Esophagus muscularis mucosa (tissue), 4 donors: Measurements from ENCODE around the gene KCNG1. TPM values are rescaled to one million over a fixed set of nuclear protein-coding genes. Genes with fewer than 3 reads are reported as not detected.

Source experiments
- DNase-seq: peaks from one replicate; pipeline ENCODE4 v3.0.0-alpha.2; 2017; ENCODE audit errors: extremely low spot score
- H3K27ac ChIP-seq, 4 donors: fragments of 200-600 bp; sonication (generic); replicated peaks in 1 of 4; 1 replicate in 3 of 4; 2 replicates in 1 of 4; pipeline ENCODE4 v1.5.1; 2016 to 2019; ENCODE audit warnings: mild to moderate bottlenecking in 1 of 4
- H3K27me3 ChIP-seq, 4 donors: fragments of 200-600 bp; sonication (generic); one replicate each; pipeline versions ENCODE4 v1.5.1 to v1.6.0; 2016 to 2019
- H3K36me3 ChIP-seq, 4 donors: fragments of 200-600 bp; sonication (generic); one replicate each; pipeline ENCODE4 v1.5.1; 2016 to 2019
- H3K4me1 ChIP-seq, 4 donors: fragments of 200-600 bp; sonication (generic); one replicate each; pipeline ENCODE4 v1.5.1; 2016 to 2019
- H3K4me3 ChIP-seq, 4 donors: fragments of 200-600 bp; sonication (generic); 1 replicate in 2 of 4; 2 replicates in 2 of 4; pipeline ENCODE4 v1.5.1; 2016 to 2019; ENCODE audit warnings: mild to moderate bottlenecking in 4 of 4, moderate library complexity in 1 of 4
- H3K9me3 ChIP-seq, 4 donors: fragments of 200-600 bp; sonication (generic); 1 replicate in 3 of 4; 2 replicates in 1 of 4; pipeline ENCODE4 v1.5.1; 2016 to 2019
- EP300 ChIP-seq: sonication (generic); formaldehyde crosslinking; IDR thresholded peaks from one replicate; pipeline ENCODE4 v1.6.1; 2017; ENCODE audit warnings: antibody characterized with exemption
- POLR2A ChIP-seq: fragments of 450-650 bp; IDR thresholded peaks from one replicate; pipeline ENCODE4 v1.6.1; 2017; ENCODE audit warnings: antibody characterized with exemption, moderate library complexity, mild to moderate bottlenecking, low read depth
- POLR2AphosphoS5 ChIP-seq, 2 donors: sonication (generic); formaldehyde crosslinking; IDR thresholded peaks; one replicate each; pipeline ENCODE4 v1.6.1; 2017; ENCODE audit warnings: antibody characterized with exemption in 2 of 2
- WGBS: methylation state at CpG from one replicate; pipeline ENCODE4 v1.1.5; 2018; 5-methylcytosine and 5-hydroxymethylcytosine counted together
- intact Hi-C: fragments of 100-400 bp; cut with DNase I; formaldehyde crosslinking; loops from one replicate; pipeline ENCODE4 v1.15.1; 2023
- total RNA-seq, 4 donors: library from RNA; depleted of rRNA; stranded (reverse); fragments of >200 nt; gene quantifications; one replicate each; pipeline versions ENCODE4 v1.1.0 to v1.2.1, GENCODE V29; 2016
- TF ChIP-seq, protein P1 (sequence below), 3 experiments: fragments of 200-600 bp in 2 of 3; fragments of 450-650 bp in 1 of 3; sonication (generic) in 2 of 3; IDR thresholded peaks; one replicate each; pipeline ENCODE4 v1.5.1; 2017 to 2019; ENCODE audit warnings: antibody characterized with exemption in 3 of 3, mild to moderate bottlenecking in 2 of 3, moderate library complexity in 1 of 3

The KCNG1 gene
- total RNA-seq, 4 donors from 2014 or later, result 0.42 to 2.2 (median 0.64) TPM

DNA sequence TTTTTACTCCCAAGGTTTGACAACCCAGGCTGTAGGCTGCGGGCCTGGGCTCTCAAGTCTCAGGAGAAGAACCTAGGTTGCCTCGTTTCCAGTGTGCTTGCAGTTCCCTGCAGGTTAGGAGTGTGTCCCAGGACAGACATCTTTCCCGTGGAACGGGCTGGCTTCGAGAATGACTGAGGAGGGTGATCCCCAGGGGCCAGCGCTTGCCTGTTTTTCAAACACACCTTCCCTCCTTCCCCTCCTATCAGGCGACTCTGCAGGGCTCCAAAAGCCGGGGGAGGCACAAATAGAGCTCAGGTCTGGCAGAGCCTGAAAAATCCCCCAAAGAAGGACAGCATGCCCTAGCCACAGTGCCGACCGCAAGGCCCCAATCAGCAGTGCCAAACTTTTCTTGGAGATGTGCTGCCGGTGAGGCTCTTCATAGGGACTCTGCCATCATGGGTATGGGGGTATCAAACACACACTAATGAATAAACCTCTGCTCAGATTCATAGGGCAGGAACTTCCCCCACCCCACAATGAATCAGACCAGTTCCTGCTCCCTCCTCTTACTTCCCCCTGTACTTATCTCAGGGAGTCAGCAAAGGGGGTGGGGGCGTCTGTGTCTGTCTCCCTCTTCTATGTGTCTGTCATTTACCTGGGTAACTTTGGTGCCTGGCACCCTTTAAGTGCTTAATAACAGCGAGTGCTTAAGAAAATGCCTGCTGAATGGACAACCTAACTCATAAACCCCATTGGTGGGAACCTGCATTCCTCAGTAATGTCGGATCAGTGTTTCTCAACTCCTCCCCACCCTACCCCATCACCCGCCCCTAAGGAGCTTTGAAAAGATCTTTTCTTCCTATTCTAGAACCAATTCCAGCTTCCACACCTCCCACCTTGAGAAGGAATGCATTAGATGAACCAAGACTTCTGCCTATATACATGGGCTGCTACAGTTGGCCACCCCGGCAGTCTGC, 1.6 kb downstream of the KCNG1 start:
- Histone ChIP-seq H3K27ac (no peak overlapping the region), H3K4me1 (peaks cover 12 to 19% (median 17%) of the 10 kb centered on the region in 4 donors), H3K36me3 (no peaks in the 10 kb centered on the region), H3K27me3 (peaks cover 6 to 64% (median 18%) of the 10 kb centered on the region in 4 donors), H3K4me3 (no peak overlapping the region), H3K9me3 (no peaks in the 10 kb centered on the region)
- TF ChIP-seq POLR2A, result no peak
- no peak for TF ChIP-seq POLR2AphosphoS5 (IDR thresholded peaks at IDR 0.05)
- no peak for TF ChIP-seq EP300
- TF ChIP-seq, protein P1, sequence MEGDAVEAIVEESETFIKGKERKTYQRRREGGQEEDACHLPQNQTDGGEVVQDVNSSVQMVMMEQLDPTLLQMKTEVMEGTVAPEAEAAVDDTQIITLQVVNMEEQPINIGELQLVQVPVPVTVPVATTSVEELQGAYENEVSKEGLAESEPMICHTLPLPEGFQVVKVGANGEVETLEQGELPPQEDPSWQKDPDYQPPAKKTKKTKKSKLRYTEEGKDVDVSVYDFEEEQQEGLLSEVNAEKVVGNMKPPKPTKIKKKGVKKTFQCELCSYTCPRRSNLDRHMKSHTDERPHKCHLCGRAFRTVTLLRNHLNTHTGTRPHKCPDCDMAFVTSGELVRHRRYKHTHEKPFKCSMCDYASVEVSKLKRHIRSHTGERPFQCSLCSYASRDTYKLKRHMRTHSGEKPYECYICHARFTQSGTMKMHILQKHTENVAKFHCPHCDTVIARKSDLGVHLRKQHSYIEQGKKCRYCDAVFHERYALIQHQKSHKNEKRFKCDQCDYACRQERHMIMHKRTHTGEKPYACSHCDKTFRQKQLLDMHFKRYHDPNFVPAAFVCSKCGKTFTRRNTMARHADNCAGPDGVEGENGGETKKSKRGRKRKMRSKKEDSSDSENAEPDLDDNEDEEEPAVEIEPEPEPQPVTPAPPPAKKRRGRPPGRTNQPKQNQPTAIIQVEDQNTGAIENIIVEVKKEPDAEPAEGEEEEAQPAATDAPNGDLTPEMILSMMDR (IDR thresholded peaks at IDR 0.05), result no peak
- intact Hi-C loops, result no loop called here
- DNase-seq, result no peak
- WGBS, result 71% methylated on average over 16 of the region's 16 CpGs

DNA sequence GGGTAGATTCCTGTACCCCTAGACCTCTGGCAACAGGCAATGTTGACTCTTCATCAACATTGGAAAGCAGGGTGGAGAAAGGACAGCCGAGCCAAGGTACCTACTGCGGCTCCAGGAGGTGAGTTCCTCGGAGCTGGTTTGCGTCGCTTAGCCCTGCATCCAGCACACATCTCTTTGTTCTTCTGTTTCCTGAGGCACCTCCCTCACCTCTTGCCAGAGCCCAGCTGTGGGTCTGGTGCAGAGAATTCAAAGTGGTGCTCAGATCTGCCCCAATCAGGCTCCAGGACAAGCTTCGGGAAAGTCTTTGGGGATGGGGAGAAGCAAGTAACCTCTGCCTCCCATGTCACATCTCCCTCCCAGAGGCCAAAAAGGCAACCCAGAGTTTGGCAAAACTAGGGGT, 2.2 kb downstream of the KCNG1 start:
- Histone ChIP-seq H3K27me3 (peaks cover 6 to 58% (median 18%) of the 10 kb centered on the region in 4 donors), H3K4me1 (peaks cover 12 to 19% (median 17%) of the 10 kb centered on the region in 4 donors), H3K27ac (no peak overlapping the region), H3K36me3 (no peaks in the 10 kb centered on the region), H3K4me3 (no peak overlapping the region), H3K9me3 (no peaks in the 10 kb centered on the region)
- DNase-seq, result no peak
- 65% methylated on average over 6 of the region's 6 CpGs for WGBS
- no peak for TF ChIP-seq POLR2AphosphoS5 (IDR thresholded peaks at IDR 0.05)
- no peak for TF ChIP-seq POLR2A
- TF ChIP-seq EP300, result no peak
- TF ChIP-seq, protein P1 (IDR thresholded peaks at IDR 0.05), result no peak
- intact Hi-C loops, result no loop called here

DNA sequence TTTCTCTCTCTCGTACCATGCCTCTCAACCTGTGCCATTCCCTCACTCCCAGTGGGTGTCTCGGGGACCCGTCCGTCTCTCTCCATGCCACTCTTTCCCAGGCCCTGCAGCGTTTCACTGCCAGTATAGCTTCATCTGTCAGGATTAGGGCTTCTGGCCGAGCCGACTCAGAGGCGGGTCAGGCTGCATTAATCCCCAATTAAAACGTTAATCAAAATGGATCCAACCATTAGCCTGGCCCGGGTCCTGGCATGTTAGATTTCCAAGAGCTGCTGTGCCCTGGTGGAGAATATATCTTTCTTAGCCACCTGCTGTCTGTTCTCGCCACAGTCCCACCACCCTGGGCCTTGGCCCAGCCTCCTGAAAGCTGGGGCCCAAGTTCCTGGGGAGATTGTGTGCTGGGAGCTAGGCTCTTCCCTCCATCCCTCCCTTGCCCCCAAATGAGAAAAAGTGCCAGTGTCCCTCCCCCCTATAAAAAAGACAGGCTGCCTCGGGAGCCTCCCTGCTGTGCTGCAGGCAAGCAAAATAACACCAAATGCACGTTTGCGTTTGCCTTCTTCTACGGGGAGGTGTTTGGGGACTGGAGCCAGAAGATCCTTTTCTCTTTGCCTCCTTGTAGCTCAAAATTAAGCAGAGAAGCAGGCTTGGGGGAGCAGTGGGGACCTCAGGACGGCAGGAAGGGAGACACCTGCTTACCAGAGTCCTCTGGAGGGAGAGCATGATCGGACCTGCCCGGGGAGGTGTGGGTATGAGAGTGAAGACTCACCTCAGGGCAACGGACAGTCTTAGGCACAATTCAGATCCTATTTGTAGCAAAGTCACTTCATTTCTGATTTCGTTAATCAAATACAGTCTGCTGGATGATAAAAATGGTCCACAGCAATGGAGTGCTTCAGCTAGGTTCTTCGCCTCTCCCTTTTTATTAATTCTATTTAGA, 3.0 kb downstream of the KCNG1 start:
- TF ChIP-seq POLR2A (no peak), EP300 (no peak), POLR2AphosphoS5 (IDR thresholded peaks at IDR 0.05) (no peak)
- TF ChIP-seq, protein P1 (IDR thresholded peaks at IDR 0.05), result no peak
- WGBS, result 79% methylated on average over 20 of the region's 21 CpGs
- H3K4me1 ChIP-seq, result peaks cover 12 to 19% (median 17%) of the 10 kb centered on the region in 4 donors
- intact Hi-C loops, result no loop called here
- H3K27me3 ChIP-seq, result peaks cover 6 to 53% (median 18%) of the 10 kb centered on the region in 4 donors
- H3K4me3 ChIP-seq, result no peak overlapping the region
- DNase-seq, result no peak
- no peaks in the 10 kb centered on the region for H3K9me3 ChIP-seq
- H3K36me3 ChIP-seq, result no peaks in the 10 kb centered on the region
- H3K27ac ChIP-seq, result no peak overlapping the region

DNA sequence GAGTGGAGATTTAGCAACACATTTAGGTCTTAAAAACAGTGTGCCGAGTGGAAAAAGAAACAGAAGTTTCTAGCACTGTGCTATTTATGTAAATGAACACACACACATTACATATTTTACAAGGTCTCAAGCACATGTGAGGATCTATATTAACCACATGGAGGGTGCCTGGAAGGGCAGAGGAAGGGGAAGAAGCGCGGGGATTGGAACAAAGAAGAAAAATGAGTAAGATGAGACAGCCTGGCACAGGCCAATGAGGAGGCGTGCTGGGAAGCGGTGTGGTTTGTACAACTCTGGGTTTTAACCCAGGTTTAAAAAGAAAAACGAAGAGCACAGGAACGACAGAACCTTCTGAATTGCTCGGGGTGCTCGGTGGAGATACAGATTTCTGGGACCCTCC, 5.7 kb downstream of the KCNG1 start:
- no peaks in the 10 kb centered on the region for H3K36me3 ChIP-seq
- no peak for TF ChIP-seq POLR2A
- TF ChIP-seq POLR2AphosphoS5 (IDR thresholded peaks at IDR 0.05), result no peak
- TF ChIP-seq, protein P1 (IDR thresholded peaks at IDR 0.05), result no peak
- no peak for TF ChIP-seq EP300
- peaks cover 0 to 3% (median 1%) of the 10 kb centered on the region in 4 donors for H3K4me1 ChIP-seq
- intact Hi-C loops, result no loop called here
- H3K27ac ChIP-seq, result no peak overlapping the region
- peaks cover 0 to 44% (median 1%) of the 10 kb centered on the region in 4 donors for H3K27me3 ChIP-seq
- no peak for DNase-seq
- 70% methylated on average over 9 of the region's 9 CpGs for WGBS
- H3K9me3 ChIP-seq, result no peaks in the 10 kb centered on the region
- H3K4me3 ChIP-seq, result no peak overlapping the region
